ENCODE results near the gene EHF. TPM values are rescaled to one million over a fixed set of nuclear protein-coding genes. Genes with fewer than 3 reads are reported as not detected.
A peak's percentile ranks its signal among the peaks of the same experiment; 100 is the strongest.

Gene EHF
- total and polyA plus RNA-seq, 2 of the 13 experiments (the other 11 are each of a cell fraction or from before 2014, with no cell fraction given) = 0.04 to 0.46 TPM

DNA sequence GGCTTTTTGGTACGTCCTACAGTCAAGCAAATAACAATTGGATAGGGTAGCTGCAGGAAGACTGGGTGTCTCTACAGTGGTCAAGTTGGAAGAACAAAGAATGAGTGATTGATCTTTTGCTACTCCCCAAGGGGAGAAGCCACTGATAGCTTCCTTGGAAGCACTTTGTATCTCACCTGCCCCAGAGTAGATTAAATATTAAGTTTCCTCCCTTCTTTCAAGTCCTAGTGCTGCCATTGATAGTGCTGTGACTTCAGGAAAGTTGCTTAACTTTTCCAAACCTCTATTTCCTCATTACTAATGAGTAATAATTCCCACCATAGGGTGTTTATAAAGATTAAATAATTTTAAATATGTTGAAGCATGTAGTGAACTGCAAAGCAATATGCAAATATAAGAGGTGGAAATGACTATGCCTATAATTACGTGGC lies 35.6 kb upstream of the EHF start (continued):
- TF ChIP-seq, protein P1, sequence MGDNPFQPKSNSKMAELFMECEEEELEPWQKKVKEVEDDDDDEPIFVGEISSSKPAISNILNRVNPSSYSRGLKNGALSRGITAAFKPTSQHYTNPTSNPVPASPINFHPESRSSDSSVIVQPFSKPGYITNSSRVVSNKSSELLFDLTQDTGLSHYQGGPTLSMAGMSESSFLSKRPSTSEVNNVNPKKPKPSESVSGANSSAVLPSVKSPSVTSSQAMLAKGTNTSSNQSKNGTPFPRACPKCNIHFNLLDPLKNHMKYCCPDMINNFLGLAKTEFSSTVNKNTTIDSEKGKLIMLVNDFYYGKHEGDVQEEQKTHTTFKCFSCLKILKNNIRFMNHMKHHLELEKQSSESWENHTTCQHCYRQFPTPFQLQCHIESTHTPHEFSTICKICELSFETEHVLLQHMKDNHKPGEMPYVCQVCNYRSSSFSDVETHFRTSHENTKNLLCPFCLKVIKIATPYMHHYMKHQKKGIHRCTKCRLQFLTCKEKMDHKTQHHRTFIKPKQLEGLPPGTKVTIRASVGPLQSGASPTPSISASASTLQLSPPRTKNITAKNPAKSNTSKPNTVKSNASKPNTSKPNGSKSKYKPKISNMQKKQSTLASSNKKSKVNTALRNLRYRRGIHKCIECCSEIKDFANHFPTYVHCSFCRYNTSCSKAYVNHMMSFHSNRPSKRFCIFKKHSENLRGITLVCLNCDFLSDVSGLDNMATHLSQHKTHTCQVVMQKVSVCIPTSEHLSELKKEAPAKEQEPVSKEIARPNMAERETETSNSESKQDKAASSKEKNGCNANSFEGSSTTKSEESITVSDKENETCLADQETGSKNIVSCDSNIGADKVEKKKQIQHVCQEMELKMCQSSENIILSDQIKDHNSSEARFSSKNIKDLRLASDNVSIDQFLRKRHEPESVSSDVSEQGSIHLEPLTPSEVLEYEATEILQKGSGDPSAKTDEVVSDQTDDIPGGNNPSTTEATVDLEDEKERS (CRISPR knock-in tag; IDR thresholded peaks at IDR 0.05) = no peak
- peak; percentile 20; the same call in 1 of the 2 replicates for TF ChIP-seq ISL2 (CRISPR knock-in tag; IDR thresholded peaks at IDR 0.05)
- TF ChIP-seq ZNF232 (CRISPR knock-in tag; IDR thresholded peaks at IDR 0.05; ENCODE audit: borderline replicate concordance) = no peak
- no peak for TF ChIP-seq MATR3 (CRISPR knock-in tag; IDR thresholded peaks at IDR 0.05)
- no peak for TF ChIP-seq NR1H2 (CRISPR knock-in tag; IDR thresholded peaks at IDR 0.05; ENCODE audit: borderline replicate concordance, low read depth)
- TF ChIP-seq, protein P2, sequence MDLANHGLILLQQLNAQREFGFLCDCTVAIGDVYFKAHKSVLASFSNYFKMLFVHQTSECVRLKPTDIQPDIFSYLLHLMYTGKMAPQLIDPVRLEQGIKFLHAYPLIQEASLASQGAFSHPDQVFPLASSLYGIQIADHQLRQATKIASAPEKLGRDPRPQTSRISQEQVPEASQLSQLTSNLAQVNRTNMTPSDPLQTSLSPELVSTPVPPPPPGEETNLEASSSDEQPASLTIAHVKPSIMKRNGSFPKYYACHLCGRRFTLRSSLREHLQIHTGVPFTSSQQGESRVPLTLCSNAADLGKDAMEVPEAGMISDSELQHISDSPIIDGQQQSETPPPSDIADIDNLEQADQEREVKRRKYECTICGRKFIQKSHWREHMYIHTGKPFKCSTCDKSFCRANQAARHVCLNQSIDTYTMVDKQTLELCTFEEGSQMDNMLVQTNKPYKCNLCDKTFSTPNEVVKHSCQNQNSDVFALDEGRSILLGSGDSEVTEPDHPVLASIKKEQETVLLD (CRISPR knock-in tag; IDR thresholded peaks at IDR 0.05; ENCODE audit: low read depth) = no peak
- TF ChIP-seq CBX1 (IDR thresholded peaks at IDR 0.05; ENCODE audit: low read depth) = no peak
- TF ChIP-seq ZFP82 (CRISPR knock-in tag; IDR thresholded peaks at IDR 0.05; ENCODE audit: borderline replicate concordance) = no peak
- no peak for TF ChIP-seq ZNF263 (CRISPR knock-in tag; IDR thresholded peaks at IDR 0.05)
- no peak; the same call in 1 of the 2 replicates for TF ChIP-seq KAT8 (CRISPR knock-in tag; IDR thresholded peaks at IDR 0.05)
- TF ChIP-seq DPF2 (CRISPR knock-in tag; IDR thresholded peaks at IDR 0.05; ENCODE audit: borderline replicate concordance, low read depth) = no peak
- no peak for TF ChIP-seq ZNF224 (CRISPR knock-in tag; IDR thresholded peaks at IDR 0.05)
- no peak for TF ChIP-seq MYNN (CRISPR knock-in tag; IDR thresholded peaks at IDR 0.05; ENCODE audit: low read depth)
- TF ChIP-seq, protein P3, sequence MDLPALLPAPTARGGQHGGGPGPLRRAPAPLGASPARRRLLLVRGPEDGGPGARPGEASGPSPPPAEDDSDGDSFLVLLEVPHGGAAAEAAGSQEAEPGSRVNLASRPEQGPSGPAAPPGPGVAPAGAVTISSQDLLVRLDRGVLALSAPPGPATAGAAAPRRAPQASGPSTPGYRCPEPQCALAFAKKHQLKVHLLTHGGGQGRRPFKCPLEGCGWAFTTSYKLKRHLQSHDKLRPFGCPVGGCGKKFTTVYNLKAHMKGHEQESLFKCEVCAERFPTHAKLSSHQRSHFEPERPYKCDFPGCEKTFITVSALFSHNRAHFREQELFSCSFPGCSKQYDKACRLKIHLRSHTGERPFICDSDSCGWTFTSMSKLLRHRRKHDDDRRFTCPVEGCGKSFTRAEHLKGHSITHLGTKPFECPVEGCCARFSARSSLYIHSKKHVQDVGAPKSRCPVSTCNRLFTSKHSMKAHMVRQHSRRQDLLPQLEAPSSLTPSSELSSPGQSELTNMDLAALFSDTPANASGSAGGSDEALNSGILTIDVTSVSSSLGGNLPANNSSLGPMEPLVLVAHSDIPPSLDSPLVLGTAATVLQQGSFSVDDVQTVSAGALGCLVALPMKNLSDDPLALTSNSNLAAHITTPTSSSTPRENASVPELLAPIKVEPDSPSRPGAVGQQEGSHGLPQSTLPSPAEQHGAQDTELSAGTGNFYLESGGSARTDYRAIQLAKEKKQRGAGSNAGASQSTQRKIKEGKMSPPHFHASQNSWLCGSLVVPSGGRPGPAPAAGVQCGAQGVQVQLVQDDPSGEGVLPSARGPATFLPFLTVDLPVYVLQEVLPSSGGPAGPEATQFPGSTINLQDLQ (CRISPR knock-in tag; IDR thresholded peaks at IDR 0.05) = no peak
- TF ChIP-seq, protein P4, sequence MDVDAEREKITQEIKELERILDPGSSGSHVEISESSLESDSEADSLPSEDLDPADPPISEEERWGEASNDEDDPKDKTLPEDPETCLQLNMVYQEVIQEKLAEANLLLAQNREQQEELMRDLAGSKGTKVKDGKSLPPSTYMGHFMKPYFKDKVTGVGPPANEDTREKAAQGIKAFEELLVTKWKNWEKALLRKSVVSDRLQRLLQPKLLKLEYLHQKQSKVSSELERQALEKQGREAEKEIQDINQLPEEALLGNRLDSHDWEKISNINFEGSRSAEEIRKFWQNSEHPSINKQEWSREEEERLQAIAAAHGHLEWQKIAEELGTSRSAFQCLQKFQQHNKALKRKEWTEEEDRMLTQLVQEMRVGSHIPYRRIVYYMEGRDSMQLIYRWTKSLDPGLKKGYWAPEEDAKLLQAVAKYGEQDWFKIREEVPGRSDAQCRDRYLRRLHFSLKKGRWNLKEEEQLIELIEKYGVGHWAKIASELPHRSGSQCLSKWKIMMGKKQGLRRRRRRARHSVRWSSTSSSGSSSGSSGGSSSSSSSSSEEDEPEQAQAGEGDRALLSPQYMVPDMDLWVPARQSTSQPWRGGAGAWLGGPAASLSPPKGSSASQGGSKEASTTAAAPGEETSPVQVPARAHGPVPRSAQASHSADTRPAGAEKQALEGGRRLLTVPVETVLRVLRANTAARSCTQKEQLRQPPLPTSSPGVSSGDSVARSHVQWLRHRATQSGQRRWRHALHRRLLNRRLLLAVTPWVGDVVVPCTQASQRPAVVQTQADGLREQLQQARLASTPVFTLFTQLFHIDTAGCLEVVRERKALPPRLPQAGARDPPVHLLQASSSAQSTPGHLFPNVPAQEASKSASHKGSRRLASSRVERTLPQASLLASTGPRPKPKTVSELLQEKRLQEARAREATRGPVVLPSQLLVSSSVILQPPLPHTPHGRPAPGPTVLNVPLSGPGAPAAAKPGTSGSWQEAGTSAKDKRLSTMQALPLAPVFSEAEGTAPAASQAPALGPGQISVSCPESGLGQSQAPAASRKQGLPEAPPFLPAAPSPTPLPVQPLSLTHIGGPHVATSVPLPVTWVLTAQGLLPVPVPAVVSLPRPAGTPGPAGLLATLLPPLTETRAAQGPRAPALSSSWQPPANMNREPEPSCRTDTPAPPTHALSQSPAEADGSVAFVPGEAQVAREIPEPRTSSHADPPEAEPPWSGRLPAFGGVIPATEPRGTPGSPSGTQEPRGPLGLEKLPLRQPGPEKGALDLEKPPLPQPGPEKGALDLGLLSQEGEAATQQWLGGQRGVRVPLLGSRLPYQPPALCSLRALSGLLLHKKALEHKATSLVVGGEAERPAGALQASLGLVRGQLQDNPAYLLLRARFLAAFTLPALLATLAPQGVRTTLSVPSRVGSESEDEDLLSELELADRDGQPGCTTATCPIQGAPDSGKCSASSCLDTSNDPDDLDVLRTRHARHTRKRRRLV (CRISPR knock-in tag; IDR thresholded peaks at IDR 0.05) = no peak
- TF ChIP-seq, protein P5, sequence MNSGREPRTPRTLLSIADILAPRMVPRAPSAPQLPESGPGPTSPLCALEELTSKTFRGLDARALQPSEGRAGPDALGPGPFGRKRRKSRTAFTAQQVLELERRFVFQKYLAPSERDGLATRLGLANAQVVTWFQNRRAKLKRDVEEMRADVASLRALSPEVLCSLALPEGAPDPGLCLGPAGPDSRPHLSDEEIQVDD (CRISPR knock-in tag; IDR thresholded peaks at IDR 0.05; ENCODE audit: borderline replicate concordance) = no peak
- no peak for TF ChIP-seq ZNF160 (CRISPR knock-in tag; IDR thresholded peaks at IDR 0.05)
- no peak for TF ChIP-seq HNRNPL (IDR thresholded peaks at IDR 0.05; ENCODE audit: low read depth, low read length)

Data from HepG2 (cell line).